ENCODE measurements around the gene FOXD3. TPM values are rescaled to one million over a fixed set of nuclear protein-coding genes. Genes with fewer than 3 reads are reported as not detected.
"Not testable (repeated sequence)": the region's sequence is repeated elsewhere in the genome, so short reads cannot be mapped to it uniquely, and the experiment has no call there.

The FOXD3 gene
- total RNA-seq, 1 experiment from 2014 or later: 3.7 TPM

DNA sequence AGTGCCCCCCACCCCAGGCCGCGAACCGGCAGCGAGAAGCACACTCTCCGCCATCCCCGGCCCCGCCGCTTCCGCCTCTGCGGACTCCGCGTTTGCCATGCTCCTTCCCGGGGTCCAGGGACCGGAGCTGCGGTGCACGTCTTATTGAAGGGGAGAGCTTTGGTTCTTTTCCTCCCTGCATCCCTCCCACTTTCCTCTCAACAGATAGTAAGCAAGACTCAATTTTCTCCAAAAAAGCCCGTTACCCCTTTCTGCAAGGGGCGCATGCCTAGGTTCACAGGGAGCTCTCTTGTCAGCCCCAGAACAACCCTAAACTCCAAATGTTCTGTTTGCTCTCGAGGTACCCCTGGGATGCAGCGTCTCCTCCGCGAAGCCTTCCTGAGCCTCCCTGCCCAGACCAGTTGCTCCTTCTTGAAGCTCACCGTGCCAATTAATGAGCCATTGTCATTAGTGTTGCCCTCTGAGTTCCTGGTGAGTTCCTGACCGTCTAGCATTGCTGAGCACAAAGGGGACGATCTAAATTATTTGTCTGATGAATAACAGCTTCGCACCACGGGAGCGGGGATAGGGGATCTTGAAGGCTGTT is 8.1 kb downstream of the FOXD3 start:
- in situ Hi-C loops (cut with HindIII; ENCODE audit: low pct_unique_long_range_greater_than_20kb, low sequenced_read_pairs): no loop called here
- DNase-seq (ENCODE audit: low read depth, low spot score): no peak

DNA sequence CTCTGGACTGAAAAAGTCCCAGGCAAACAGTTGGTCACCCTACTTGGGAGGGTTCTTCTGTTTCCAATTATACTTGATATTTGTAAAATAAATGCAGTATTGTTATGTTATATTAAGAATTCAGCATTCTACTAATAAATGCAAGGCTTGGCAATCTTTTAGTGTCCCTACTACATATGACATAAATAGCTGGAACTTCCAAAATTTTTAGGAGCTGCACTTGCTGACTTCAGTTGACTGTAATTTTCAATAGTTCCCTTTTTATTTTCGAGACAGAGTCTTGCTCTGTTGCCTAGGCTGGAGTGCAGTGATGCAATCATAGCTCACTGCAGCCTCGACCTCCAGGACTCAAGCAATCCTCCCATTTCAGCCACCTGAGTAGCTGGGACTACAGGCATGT is 20.0 kb downstream of the FOXD3 start:
- in situ Hi-C loops (cut with HindIII; ENCODE audit: low pct_unique_long_range_greater_than_20kb, low sequenced_read_pairs): no loop called here
- DNase-seq (ENCODE audit: low read depth, low spot score): no peak

DNA sequence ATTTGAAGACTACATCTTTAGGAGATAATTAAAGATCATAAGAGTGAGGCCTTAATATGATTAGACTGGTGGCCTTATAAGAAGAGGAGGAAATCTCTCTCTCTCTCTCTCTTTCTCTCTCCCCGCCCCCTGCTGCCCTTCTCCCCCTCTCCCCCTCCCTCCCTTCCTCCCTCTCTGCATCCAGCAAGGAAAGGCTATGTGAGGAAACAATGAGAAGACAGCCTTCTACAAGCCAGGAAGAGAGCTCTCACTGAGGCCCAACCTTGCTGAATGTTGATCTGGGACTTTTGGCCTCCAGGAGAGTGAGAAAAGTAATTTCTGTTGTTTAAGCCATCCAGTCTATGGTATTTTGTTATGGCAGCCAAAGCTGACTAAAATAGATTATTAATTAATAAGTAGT is 21.6 kb downstream of the FOXD3 start:
- in situ Hi-C loops (cut with HindIII; ENCODE audit: low pct_unique_long_range_greater_than_20kb, low sequenced_read_pairs): no loop called here

DNA sequence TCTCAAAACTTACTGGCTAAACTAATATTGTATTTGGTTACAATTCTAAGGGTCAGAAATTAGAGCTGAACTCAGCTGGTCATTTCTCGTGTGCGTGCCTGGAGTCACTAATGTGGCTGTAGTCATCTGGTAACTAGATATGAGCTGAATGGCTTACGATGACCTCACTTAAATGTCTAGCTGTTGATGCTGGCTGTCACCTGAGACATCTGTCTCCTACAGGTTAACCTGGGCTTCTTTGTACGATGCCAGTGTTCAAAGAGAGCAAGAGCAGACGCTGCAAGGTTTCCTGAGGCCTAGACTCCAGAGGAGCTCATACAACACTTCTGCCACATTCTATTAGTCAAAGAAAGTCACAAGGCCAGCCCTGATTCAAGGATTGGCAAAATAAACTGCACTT is 28.0 kb downstream of the FOXD3 start:
- in situ Hi-C loops (cut with HindIII; ENCODE audit: low pct_unique_long_range_greater_than_20kb, low sequenced_read_pairs): no loop called here
- DNase-seq (ENCODE audit: low read depth, low spot score): no peak

More for the DNA sequence above, 21.6 kb downstream of the FOXD3 start:
- no peak for DNase-seq (ENCODE audit: low read depth, low spot score)

DNA sequence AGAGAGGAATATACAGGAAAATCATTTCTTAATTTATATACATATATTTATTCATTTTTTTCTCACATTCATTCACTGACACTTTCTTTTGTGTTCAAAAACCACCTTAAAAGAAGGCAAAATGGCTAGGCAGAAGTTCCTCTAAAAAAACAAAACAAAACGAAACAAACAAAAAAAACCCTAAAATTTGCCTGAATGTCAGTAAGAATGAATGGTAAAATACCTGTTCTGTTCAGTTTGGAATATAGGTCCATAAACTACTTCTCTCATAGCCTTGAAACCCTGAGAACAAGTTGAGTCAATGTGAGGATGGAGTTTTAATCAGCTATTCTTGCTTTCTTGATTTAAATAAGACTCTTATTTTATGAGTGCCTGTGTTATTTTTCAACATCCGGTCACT is 30.4 kb downstream of the FOXD3 start:
- DNase-seq (ENCODE audit: low read depth, low spot score): no peak
- in situ Hi-C loops (cut with HindIII; ENCODE audit: low pct_unique_long_range_greater_than_20kb, low sequenced_read_pairs): no loop called here

DNA sequence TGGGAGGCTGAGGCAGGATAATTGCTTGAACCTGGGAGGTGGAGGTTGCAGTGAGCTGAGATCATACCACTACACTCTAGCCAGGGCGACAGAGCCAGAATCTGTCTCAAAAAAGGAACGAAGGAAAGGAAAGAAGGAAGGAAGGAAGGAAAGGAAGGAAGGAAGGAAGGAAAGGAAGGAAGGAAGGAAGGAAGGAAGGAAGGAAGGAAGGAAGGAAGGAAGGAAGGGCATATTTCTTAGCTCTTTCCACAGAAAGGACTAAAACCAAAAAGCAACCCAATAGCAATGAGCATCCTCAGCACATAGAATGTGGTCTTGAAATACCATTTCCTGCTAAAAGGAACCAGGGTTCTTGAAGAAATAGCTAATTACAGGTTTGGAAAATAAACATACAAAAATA is 33.9 kb downstream of the FOXD3 start:
- in situ Hi-C loops (cut with HindIII; ENCODE audit: low pct_unique_long_range_greater_than_20kb, low sequenced_read_pairs); DNase-seq (ENCODE audit: low read depth, low spot score): not testable (repeated sequence)

DNA sequence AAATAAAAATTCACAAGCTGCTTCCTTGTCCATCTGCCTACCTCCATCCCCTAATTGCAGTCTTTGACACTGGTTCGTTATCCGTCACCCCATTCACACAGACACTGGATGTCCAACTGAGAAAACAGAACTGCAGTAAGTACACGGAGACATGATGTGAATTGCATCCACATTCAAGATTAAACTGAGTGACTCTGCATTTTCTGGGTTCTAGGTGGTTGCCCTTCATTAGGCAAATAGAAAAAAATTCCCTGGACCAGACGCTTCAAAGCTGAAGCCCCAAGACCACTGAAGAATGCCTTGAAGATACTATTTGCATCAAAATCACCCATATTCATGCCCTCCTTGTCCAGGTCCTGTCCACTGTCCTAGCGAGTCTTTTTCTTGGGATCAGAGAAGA is 37.2 kb downstream of the FOXD3 start:
- in situ Hi-C loops (cut with HindIII; ENCODE audit: low pct_unique_long_range_greater_than_20kb, low sequenced_read_pairs): no loop called here

DNA sequence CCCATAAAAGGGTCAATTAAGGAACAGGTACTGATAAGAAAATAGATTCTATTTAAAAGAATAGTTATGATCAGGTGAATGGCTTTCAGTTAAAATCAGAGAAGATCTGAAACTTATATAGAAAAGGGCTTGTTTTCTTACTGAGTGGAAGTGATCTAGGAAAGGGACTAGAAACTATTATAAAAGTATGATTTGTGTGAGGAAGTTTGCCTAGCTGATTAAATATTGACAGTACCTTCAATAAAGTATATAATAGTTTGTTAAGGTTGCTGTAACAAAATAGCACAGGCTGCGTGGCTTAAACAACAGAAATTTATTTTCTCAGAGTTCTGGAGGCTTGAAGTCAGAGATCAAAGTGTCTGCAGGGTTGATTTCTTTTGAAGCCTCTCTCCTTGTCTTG is 39.7 kb downstream of the FOXD3 start:
- in situ Hi-C loops (cut with HindIII; ENCODE audit: low pct_unique_long_range_greater_than_20kb, low sequenced_read_pairs): no loop called here

More for the DNA sequence above, 37.2 kb downstream of the FOXD3 start:
- DNase-seq (ENCODE audit: low read depth, low spot score): no peak

DNA sequence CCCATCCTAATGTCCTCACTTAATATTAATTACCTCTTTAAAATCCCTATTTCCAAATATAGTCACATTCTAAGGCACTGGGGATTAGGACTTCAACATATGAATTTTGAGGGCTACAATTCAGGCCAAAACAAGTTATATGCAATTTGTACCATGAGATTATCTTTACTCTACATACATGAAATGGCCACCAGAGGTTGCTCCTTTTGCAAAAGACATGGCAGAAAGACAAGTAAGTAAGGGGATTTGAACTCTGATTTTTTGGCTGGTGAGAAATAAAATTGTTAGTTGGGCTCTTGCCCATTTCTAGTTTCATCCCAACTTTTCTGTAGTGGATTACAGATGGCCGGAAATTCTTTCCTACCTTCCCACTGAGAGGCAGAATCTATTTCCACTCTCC is 40.2 kb downstream of the FOXD3 start:
- in situ Hi-C loops (cut with HindIII; ENCODE audit: low pct_unique_long_range_greater_than_20kb, low sequenced_read_pairs): no loop called here
- DNase-seq (ENCODE audit: low read depth, low spot score): peak; percentile 5

More for the DNA sequence above, 39.7 kb downstream of the FOXD3 start:
- no peak for DNase-seq (ENCODE audit: low read depth, low spot score)

DNA sequence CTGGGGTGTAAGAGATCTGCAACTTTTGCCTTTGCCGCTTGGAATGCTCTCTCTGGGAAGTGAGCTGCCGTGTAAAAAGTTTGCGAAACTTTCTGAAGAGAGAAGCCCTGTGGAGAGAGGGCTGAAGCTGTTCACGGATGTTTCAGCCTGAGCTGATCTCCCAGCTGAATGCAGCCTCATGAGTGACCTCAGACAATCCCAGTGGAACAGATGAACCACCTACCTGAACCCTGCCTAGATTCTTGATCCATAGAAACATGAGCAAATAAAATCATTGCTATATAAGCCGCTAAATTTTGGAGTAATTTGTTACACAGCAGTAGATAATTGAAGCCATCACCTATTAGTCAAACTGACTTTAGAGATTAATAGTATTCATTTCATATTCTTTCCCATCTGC is 40.6 kb downstream of the FOXD3 start:
- no peak for DNase-seq (ENCODE audit: low read depth, low spot score)
- in situ Hi-C loops (cut with HindIII; ENCODE audit: low pct_unique_long_range_greater_than_20kb, low sequenced_read_pairs): no loop called here

DNA sequence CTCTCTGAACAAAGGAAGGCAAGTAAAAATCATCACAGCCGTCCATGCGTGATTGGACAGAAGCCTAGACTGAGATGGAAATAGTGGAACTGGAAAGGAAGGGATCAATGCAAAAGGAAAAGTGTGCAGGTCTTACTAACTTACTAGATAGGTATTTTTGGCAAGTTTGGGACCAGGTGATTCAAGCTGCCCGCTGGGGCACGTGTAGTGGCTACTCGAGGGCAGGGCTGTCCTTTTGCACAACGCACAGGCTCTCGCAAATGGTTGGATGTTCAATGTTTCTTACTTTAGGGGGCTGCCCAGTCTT is 44.5 kb downstream of the FOXD3 start:
- DNase-seq (ENCODE audit: low read depth, low spot score): no peak
- in situ Hi-C loops (cut with HindIII; ENCODE audit: low pct_unique_long_range_greater_than_20kb, low sequenced_read_pairs): no loop called here

DNA sequence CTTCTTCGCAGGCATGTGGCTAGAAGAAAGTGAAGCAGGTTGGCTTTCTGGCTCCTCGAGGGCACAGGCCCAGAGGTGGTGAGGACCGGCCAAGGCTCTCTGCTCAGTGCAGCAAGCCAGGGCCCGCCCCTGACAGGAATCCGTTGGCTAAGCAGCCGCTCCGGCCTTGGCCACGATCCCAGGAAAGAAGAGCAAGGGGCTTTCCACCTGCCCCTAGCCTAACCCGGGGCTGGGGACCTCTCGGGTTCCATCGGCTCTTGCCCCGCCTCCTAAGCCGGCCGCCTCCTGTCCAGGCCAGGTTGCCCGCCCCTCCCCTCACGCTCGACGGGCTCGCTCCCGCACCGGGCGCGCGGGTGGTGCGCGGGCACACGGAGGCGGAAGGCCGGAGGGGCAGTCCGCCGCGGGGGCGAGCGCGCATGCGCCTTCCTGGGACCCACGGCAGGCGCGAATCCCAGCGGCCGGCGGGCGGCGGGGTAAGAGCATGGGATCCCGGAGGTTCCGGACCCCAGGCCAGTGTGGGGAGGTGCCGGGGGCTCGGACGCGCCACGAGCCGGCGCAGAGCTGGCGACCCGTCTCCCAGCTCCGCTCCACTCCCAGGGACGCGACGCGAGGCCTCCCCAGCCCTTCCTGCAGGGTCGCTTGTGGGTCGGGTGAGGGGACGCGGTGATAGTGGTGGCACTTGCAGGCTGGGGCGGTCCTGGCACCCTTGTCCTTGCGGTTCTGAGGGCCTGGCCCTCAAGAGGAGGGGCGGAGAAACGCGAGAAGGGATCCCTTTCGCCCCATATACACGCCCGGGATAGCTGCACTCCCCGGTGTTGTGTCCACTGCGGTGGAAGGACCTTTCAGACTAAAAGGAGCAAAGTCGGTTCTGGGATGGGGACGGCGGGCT is 45.1 kb downstream of the FOXD3 start, which contains the start of gene ALG6:
ALG6 (plus strand) TSS at position 413 of the 889 bp plus-strand sequence. CDS start 3,351 bp downstream, outside the sequence.
- in situ Hi-C loops (cut with HindIII; ENCODE audit: low pct_unique_long_range_greater_than_20kb, low sequenced_read_pairs): no loop called here
- DNase-seq (ENCODE audit: low read depth, low spot score): peak; percentile 88

DNA sequence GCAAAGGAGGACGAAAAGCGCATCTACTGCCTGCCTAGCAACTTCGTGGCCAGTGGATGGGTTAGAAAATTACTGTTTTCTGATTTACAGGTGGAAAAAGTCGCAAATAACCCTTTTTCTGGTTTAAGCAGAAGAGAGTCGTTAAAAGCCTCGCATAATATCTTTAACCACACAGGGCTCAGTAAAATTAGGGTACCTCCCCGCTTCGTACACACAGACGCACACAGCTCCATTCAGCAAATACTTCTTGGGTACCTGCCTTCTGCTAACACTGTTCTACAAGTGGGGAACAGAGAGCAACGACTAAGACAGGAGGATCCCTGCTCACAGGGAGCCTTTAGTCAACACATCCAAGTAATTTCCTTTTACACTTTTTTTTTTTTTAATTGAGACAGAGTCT is 45.8 kb downstream of the FOXD3 start:
- in situ Hi-C loops (cut with HindIII; ENCODE audit: low pct_unique_long_range_greater_than_20kb, low sequenced_read_pairs): no loop called here
- DNase-seq (ENCODE audit: low read depth, low spot score): no peak

Small RNA genes lying within 50 kb of the gene (small RNA-seq; reads per million reads assigned to genes)
- gene MIR6068 (0 to 0.10 reads per million in 2 experiments), gene RF00019 (0 reads per million in 2 experiments)

Other genes starting within 250 kb of the FOXD3 start
- gene ALG6, start 45.1 kb downstream of the FOXD3 start, total RNA-seq (2014; rRNA removed; shearing (Covaris generic)): 38.8 and 39.0 TPM in 2 replicates
- 48.6 and 51.5 TPM in 2 replicates for gene ITGB3BP, start 200.7 kb downstream of the FOXD3 start, total RNA-seq (2014; rRNA removed; shearing (Covaris generic))
- 6.5 and 9.6 TPM in 2 replicates for gene EFCAB7, start 201.0 kb downstream of the FOXD3 start, total RNA-seq (2014; rRNA removed; shearing (Covaris generic))